HG03159 (cell line): ENCODE measurements around the gene ARRDC3.
A peak's percentile ranks its signal among the peaks of the same experiment; 100 is the strongest.
"Not testable (repeated sequence)": the region's sequence is repeated elsewhere in the genome, so short reads cannot be mapped to it uniquely, and the experiment has no call there.

Experiments
- ATAC-seq: cut with Tn5 transposase; IDR thresholded peaks from one replicate; pipeline ENCODE4 v1.9.1; 2021; ENCODE audit warnings: mild to moderate bottlenecking, moderate library complexity; ENCODE audit not compliant: unreplicated experiment

Gene ARRDC3

DNA sequence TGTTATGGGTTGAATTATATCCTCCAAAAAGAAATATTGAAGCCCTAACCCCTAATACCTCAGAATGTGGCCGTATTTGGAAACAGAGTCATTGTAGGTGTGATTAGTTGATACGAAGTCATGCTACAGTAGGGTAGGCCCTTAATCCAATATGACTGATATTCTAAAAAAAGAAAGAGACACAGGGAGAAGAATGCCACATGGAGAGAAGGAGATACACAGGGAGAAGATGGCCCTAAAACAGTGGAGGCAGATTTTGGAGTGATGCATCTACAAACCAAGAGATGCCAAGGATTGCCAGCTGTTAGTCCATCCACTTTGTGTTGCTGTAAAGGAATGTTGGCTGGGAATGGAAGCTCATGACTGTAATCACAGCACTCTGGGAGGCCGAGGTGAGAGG is 21.3 kb downstream of the ARRDC3 start:
- peak; percentile 3 for ATAC-seq

- ATAC-seq, result peak; percentile 64
These were observed 21.9 kb downstream of the ARRDC3 start for GRCh38 chr5:91361055-91361701.

GRCh38 chr5:91359962-91360609 is 23.0 kb downstream of the ARRDC3 start:
- no peak for ATAC-seq

- no peak for ATAC-seq
These were observed 25.3 kb downstream of the ARRDC3 start for GRCh38 chr5:91357806-91358205.

GRCh38 chr5:91357012-91357634 is 26.0 kb downstream of the ARRDC3 start:
- no peak for ATAC-seq

GRCh38 chr5:91354867-91355266 is 28.2 kb downstream of the ARRDC3 start:
- ATAC-seq, result peak; percentile 61

DNA sequence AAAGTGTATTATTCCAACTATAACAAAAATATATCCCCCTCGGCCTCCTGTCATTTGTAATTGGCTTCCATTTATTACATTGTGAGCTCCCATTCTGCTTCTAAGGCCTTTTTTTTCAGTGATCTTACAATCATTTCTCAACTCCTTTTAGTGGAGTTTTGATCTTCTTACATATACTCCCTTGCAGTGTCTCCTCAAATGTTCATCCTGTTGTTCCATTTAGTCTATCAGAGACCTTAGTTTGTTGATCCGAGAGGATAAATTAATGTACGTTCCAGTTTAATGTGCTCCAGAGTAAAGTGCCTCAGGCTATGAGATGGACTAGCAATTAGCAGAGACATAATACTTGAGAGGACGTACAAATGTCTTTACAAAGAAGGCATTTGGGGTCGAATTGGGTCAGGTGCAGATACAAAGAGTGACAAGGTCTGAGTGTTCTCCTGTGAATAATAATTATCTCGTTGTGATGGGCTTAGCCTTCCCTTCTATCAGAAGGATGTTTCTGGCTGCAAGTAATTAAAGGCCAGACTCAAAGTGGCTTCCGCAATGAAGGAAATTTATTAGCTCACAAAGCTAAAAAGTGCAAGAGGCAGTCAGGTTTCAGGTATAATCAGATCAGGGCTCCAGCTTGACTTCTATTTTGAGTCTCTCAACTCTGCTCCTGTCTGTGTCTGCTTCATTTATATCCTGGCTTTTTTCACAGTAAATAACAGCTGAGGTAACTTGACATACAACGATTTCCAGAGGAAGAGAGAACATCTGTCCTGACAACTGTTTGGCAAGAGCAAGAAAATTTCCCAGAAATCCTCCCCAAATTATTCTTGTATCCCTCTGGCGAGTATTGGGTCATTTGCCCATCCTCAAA is 30.1 kb downstream of the ARRDC3 start:
- ATAC-seq, result no peak

- no peak for ATAC-seq
These were observed 37.7 kb downstream of the ARRDC3 start for GRCh38 chr5:91345461-91345860.

- ATAC-seq, result not testable (repeated sequence)
These were observed 38.4 kb downstream of the ARRDC3 start for GRCh38 chr5:91344661-91345200.

GRCh38 chr5:91343916-91344315 is 39.2 kb downstream of the ARRDC3 start:
- no peak for ATAC-seq

GRCh38 chr5:91342931-91343330 is 40.2 kb downstream of the ARRDC3 start:
- ATAC-seq, result not testable (repeated sequence)

GRCh38 chr5:91341154-91341553 is 42.0 kb downstream of the ARRDC3 start:
- ATAC-seq, result no peak

DNA sequence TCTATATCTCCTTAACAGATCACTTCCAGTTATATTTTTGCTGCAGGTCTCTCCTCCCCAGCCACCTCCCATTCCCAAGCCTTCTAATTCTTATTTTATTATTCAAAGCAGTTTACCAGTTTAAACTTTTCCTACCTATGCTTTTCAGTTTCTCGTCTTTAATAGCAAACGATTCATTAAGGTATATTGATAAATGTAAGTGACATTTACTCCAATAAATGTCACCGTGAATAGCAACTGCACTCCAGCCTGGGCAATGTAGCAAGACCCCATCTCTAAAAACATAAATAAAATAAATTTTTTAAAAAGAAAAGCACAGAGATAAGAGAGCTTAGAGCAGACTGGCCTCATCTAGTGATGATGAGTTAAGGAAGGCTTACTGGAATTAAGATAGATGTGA is 42.6 kb downstream of the ARRDC3 start:
- no peak for ATAC-seq

DNA sequence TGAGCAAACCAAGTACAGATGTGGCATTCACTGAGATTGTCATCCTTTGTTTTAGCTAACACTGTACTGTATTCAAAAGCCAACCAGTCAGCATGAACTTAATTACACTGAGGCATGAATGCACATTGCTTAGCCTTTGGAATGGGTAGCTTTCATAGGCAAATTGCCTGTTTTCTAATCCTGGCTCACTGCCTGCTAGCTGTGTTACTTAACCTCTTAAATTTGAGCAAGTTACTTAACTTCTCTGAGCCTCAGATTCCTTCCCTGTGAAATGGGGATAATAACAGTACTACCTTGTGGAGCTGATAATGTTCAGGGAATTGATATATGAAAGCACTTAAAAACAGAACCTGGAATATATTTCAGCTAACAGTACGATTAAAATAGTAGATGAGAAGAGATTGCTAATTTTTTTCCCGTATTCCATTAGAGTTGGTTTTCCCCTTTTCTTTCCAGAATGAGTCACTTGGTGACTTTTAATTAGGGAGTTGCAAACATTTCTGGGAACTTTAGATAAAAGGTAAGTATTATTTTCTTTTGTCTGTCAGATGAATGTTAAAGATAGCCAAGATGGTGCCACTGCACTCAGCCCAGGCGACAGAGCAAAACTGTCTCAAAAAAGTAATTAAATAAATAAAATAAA is 43.9 kb downstream of the ARRDC3 start:
- ATAC-seq, result no peak

- no peak for ATAC-seq
These were observed 50.7 kb downstream of the ARRDC3 start for GRCh38 chr5:91332267-91333045.

DNA sequence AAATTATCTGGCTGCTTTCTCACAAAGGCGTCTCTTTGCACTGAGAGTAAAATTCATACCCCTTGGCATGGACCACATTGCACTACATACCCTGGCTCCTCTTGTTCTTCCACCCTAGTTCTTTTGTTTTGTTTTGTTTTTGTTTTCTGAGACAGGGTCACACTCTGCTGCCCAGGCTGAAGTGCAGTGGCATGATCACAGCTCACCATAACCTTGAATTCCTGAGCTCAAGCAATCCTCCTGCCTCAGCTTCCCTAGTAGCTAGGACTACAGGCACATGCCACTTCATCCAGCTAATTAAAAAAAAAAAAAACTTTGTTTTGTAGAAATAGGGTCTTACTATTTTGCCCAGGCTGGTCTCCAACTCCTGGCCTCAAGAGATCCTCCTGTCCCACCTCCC is 51.4 kb downstream of the ARRDC3 start:
- ATAC-seq, result no peak

DNA sequence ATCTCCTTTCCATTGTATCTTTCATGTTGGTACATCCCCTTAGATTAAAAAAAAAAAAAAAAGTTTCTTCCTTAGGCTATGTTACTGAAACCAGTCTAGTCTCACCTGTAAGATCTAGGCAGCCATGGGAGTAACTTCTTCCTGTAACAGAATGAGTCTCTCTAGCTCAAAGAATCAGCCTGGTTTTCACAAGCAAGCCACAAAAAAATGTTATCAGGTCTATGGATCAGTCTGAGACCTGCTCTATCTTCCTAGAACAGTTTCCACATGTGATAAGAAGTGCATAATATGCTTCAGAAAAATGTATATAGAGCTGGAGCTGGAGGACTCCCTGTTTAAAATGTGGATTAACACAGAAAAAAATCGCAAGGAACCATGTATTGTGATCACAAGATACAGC is 53.8 kb downstream of the ARRDC3 start:
- no peak for ATAC-seq

DNA sequence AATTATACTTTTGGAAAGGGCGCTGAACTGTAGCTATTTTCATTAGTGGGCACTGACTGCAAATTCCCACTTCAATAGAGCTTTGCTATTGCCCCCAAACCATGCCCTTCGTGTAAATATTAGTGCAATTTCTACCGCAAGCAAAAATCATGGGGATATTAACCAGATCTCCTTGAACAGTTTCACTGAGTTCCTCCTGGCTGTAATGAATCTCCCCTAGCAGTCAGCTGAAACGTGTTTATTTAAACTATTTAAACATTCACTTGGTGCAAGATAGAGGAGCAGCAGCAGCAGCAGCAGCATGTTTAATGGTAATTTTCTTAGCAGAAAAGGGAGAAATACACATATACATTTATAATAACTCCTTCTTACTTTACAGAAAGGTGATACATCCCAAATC is 54.4 kb downstream of the ARRDC3 start:
- no peak for ATAC-seq

- ATAC-seq, result not testable (repeated sequence)
These were observed 60.1 kb downstream of the ARRDC3 start for GRCh38 chr5:91322981-91323380.

GRCh38 chr5:91319667-91320066 is 63.5 kb downstream of the ARRDC3 start:
- no peak for ATAC-seq
